Gastroesophageal sphincter (tissue), 4 donors: ENCODE measurements around the gene SDF4. TPM values are rescaled to one million over a fixed set of nuclear protein-coding genes. Genes with fewer than 3 reads are reported as not detected.
A peak's percentile ranks its signal among the peaks of the same experiment; 100 is the strongest.
"Not testable (repeated sequence)": the region's sequence is repeated elsewhere in the genome, so short reads cannot be mapped to it uniquely, and the experiment has no call there.

Experiments used
- ATAC-seq: fragments of 150-250 bp; one replicate; pipeline ENCODE4 v1.9.1; 2016; ENCODE audit warnings: mild to moderate bottlenecking, moderate library complexity
- H3K27ac ChIP-seq, 4 donors: fragments of 200-600 bp; sonication (generic) in 3 of 4; 1 replicate in 3 of 4; 2 replicates in 1 of 4; pipeline ENCODE4 v1.5.1; 2016 to 2019
- H3K27me3 ChIP-seq: fragments of 200-600 bp; sonication (generic); one replicate; pipeline ENCODE4 v1.5.1; 2019
- H3K36me3 ChIP-seq, 2 donors: fragments of 200-600 bp; sonication (generic); one replicate each; pipeline ENCODE4 v1.5.1; 2019; ENCODE audit warnings: control low read depth in 1 of 2
- H3K4me1 ChIP-seq, 3 donors: fragments of 200-600 bp; sonication (generic); 1 replicate in 2 of 3; 2 replicates in 1 of 3; pipeline ENCODE4 v1.5.1; 2016 to 2019; ENCODE audit warnings: control low read depth in 2 of 3
- H3K4me3 ChIP-seq, 2 donors: fragments of 200-600 bp; sonication (generic); one replicate each; pipeline ENCODE4 v1.5.1; 2019; ENCODE audit warnings: mild to moderate bottlenecking in 1 of 2, moderate library complexity in 1 of 2
- H3K9me3 ChIP-seq, 3 donors: fragments of 200-600 bp; sonication (generic); one replicate each; pipeline ENCODE4 v1.5.1; 2017 to 2019; ENCODE audit warnings: control low read depth in 2 of 3
- EP300 ChIP-seq: sonication (generic); formaldehyde crosslinking; IDR thresholded peaks from one replicate; pipeline ENCODE4 v1.6.1; 2017; ENCODE audit warnings: antibody characterized with exemption, mild to moderate bottlenecking
- POLR2A ChIP-seq, 2 donors: fragments of 450-650 bp; IDR thresholded peaks; one replicate each; pipeline ENCODE4 v1.6.1; 2017; ENCODE audit warnings: antibody characterized with exemption in 2 of 2, mild to moderate bottlenecking in 2 of 2, moderate library complexity in 1 of 2
- POLR2AphosphoS5 ChIP-seq: sonication (generic); formaldehyde crosslinking; IDR thresholded peaks from one replicate; pipeline ENCODE4 v1.6.1; 2017; ENCODE audit warnings: antibody characterized with exemption
- WGBS, 2 donors: methylation state at CpG; one replicate each; pipeline ENCODE4 v1.1.5; 2018; ENCODE audit warnings: low coverage in 1 of 2; 5-methylcytosine and 5-hydroxymethylcytosine counted together
- total RNA-seq, 4 donors: library from RNA; depleted of rRNA; stranded (reverse); fragments of >200 nt; gene quantifications; one replicate each; pipeline ENCODE4 v1.1.0, GENCODE V29; 2016
- TF ChIP-seq, protein P1 (sequence below), 4 experiments: fragments of 200-600 bp in 2 of 4; fragments of 450-650 bp in 2 of 4; sonication (generic) in 1 of 4; IDR thresholded peaks; one replicate each; pipeline ENCODE4 v1.5.1; 2017 to 2019; ENCODE audit warnings: antibody characterized with exemption in 4 of 4, mild to moderate bottlenecking in 2 of 4, moderate library complexity in 2 of 4

SDF4 gene
- total RNA-seq, 4 donors from 2014 or later: 84.2 to 115 (median 93.9) TPM

- TF ChIP-seq EP300 (no peak), POLR2A (IDR thresholded peaks at IDR 0.05) (no peak), POLR2AphosphoS5 (no peak)
- TF ChIP-seq, protein P1, sequence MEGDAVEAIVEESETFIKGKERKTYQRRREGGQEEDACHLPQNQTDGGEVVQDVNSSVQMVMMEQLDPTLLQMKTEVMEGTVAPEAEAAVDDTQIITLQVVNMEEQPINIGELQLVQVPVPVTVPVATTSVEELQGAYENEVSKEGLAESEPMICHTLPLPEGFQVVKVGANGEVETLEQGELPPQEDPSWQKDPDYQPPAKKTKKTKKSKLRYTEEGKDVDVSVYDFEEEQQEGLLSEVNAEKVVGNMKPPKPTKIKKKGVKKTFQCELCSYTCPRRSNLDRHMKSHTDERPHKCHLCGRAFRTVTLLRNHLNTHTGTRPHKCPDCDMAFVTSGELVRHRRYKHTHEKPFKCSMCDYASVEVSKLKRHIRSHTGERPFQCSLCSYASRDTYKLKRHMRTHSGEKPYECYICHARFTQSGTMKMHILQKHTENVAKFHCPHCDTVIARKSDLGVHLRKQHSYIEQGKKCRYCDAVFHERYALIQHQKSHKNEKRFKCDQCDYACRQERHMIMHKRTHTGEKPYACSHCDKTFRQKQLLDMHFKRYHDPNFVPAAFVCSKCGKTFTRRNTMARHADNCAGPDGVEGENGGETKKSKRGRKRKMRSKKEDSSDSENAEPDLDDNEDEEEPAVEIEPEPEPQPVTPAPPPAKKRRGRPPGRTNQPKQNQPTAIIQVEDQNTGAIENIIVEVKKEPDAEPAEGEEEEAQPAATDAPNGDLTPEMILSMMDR (IDR thresholded peaks at IDR 0.05): no peak
- 83% methylated on average over 2 of the region's 16 CpGs; no CpG with 5 or more reads in 1 of the 2 donors for WGBS, 2 donors
- H3K27me3 ChIP-seq: peaks cover 28% of the 10 kb centered on the region
- ATAC-seq: no peak
- H3K4me1 ChIP-seq: peaks cover 0 to 15% (median 0%) of the 10 kb centered on the region in 3 donors
- no peaks in the 10 kb centered on the region for H3K9me3 ChIP-seq
- peaks cover 0 to 54% of the 10 kb centered on the region in 2 donors for H3K36me3 ChIP-seq
- no peak overlapping the region for H3K27ac ChIP-seq
- no peak overlapping the region for H3K4me3 ChIP-seq
These were observed 19.0 kb upstream of the SDF4 start for GRCh38 chr1:1250786-1251284.

- Histone ChIP-seq H3K36me3 (peaks cover 0 to 39% of the 10 kb centered on the region in 2 donors), H3K4me1 (peaks cover 0 to 16% (median 0%) of the 10 kb centered on the region in 3 donors), H3K27me3 (peaks cover 39% of the 10 kb centered on the region)
- ATAC-seq, H3K27ac ChIP-seq, H3K9me3 ChIP-seq, H3K4me3 ChIP-seq: not testable (repeated sequence)
- WGBS, 2 donors: 80 to 100% methylated on average over 1 of the region's 21 CpGs
These were observed 16.5 kb upstream of the SDF4 start for GRCh38 chr1:1248009-1248913.

- Histone ChIP-seq H3K4me3 (no peak overlapping the region), H3K4me1 (peaks cover 0 to 16% (median 0%) of the 10 kb centered on the region in 3 donors), H3K27ac (no peak overlapping the region), H3K9me3 (no peaks in the 10 kb centered on the region), H3K27me3 (peaks cover 39% of the 10 kb centered on the region), H3K36me3 (peaks cover 0 to 39% of the 10 kb centered on the region in 2 donors)
- TF ChIP-seq POLR2AphosphoS5: no peak
- no peak for ATAC-seq
- WGBS, 2 donors: no CpG with 5 or more reads among the region's 25 CpGs
These were observed 15.6 kb upstream of the SDF4 start for GRCh38 chr1:1247341-1247913.

GRCh38 chr1:1246577-1247340 is 15.0 kb upstream of the SDF4 start, which contains the start of gene C1QTNF12:
Gene C1QTNF12, minus strand, starts transcription at chr1:1246722. Its CDS starts 32 bp downstream, at chr1:1246690.
- TF ChIP-seq POLR2A (IDR thresholded peaks at IDR 0.05): no peak
- no peak for TF ChIP-seq EP300
- TF ChIP-seq, protein P1 (IDR thresholded peaks at IDR 0.05): no peak
- no peak for TF ChIP-seq POLR2AphosphoS5
- WGBS, 2 donors: 10% methylated on average over 8 of the region's 74 CpGs; no CpG with 5 or more reads in 1 of the 2 donors
- Histone ChIP-seq H3K4me3 (peak within 1 kb of the TSS in 1 of 2 donors; percentile 8), H3K9me3 (no peaks in the 10 kb centered on the region), H3K36me3 (peaks cover 0 to 38% of the 10 kb centered on the region in 2 donors), H3K4me1 (peaks cover 0 to 16% (median 0%) of the 10 kb centered on the region in 3 donors), H3K27me3 (peaks cover 42% of the 10 kb centered on the region), H3K27ac (no peak within 1 kb of the TSS)
- ATAC-seq: no peak

GRCh38 chr1:1245817-1246576 is 14.2 kb upstream of the SDF4 start:
- WGBS, 2 donors: 88% methylated on average over 5 of the region's 45 CpGs; no CpG with 5 or more reads in 1 of the 2 donors
- peak overlapping the region in 1 of 2 donors; percentile 8 for H3K4me3 ChIP-seq

More at GRCh38 chr1:1245817-1246576, 14.2 kb upstream of the SDF4 start:
- no peak overlapping the region for H3K27ac ChIP-seq
- TF ChIP-seq, protein P1 (IDR thresholded peaks at IDR 0.05): no peak
- TF ChIP-seq POLR2AphosphoS5 (no peak), EP300 (no peak), POLR2A (IDR thresholded peaks at IDR 0.05) (no peak)
- H3K36me3 ChIP-seq: peaks cover 0 to 32% of the 10 kb centered on the region in 2 donors
- no peak for ATAC-seq
- H3K27me3 ChIP-seq: peaks cover 50% of the 10 kb centered on the region
- peaks cover 0 to 16% (median 0%) of the 10 kb centered on the region in 3 donors for H3K4me1 ChIP-seq
- no peaks in the 10 kb centered on the region for H3K9me3 ChIP-seq
